Glutamatergic neuron (in vitro differentiated cells): ENCODE measurements around the gene COX5B. TPM values are rescaled to one million over a fixed set of nuclear protein-coding genes. Genes with fewer than 3 reads are reported as not detected.

Source experiments
- DNase-seq: peaks from one replicate; pipeline ENCODE4 v3.0.0; 2022
- H3K27ac Mint-ChIP-seq: one replicate; pipeline ENCODE4 v1.8.0; 2020; ENCODE audit warnings: mild to moderate bottlenecking, mixed read lengths, inconsistent platforms; ENCODE audit not compliant: unreplicated experiment
- H3K27me3 Mint-ChIP-seq: one replicate; pipeline ENCODE4 v1.8.0; 2020; ENCODE audit warnings: mild to moderate bottlenecking, moderate library complexity, mixed read lengths, inconsistent platforms; ENCODE audit not compliant: unreplicated experiment
- H3K36me3 Mint-ChIP-seq: one replicate; pipeline ENCODE4 v1.8.0; 2020; ENCODE audit warnings: mild to moderate bottlenecking, mixed read lengths, inconsistent platforms; ENCODE audit not compliant: unreplicated experiment
- H3K4me1 Mint-ChIP-seq: one replicate; pipeline ENCODE4 v1.8.0; 2020; ENCODE audit warnings: mild to moderate bottlenecking, low read depth, mixed read lengths, inconsistent platforms; ENCODE audit not compliant: unreplicated experiment
- H3K4me3 Mint-ChIP-seq: one replicate; pipeline ENCODE4 v1.8.0; 2020; ENCODE audit warnings: mild to moderate bottlenecking, mixed read lengths, inconsistent platforms; ENCODE audit not compliant: unreplicated experiment
- H3K9me3 Mint-ChIP-seq: one replicate; pipeline ENCODE4 v1.8.0; 2020; ENCODE audit warnings: mild to moderate bottlenecking, moderate library complexity, mixed read lengths, inconsistent platforms; ENCODE audit not compliant: unreplicated experiment
- total RNA-seq: library from RNA; stranded (reverse); fragmentation: NEBNext Ultra II Directional; extraction: Animal tissue kit (Norgen Biotek cat#: 25700); gene quantifications from one replicate; pipeline ENCODE4 v1.2.1, GENCODE V29; 2021; ENCODE audit not compliant: unreplicated experiment
- TF ChIP-seq, protein P1 (sequence below): fragments of 200-600 bp; sonication (generic); IDR thresholded peaks from one replicate; pipeline ENCODE4 v1.5.0; 2021; ENCODE audit not compliant: partially characterized antibody, unreplicated experiment

Gene COX5B
- total RNA-seq, 1 donor from 2014 or later = 207 TPM

DNA sequence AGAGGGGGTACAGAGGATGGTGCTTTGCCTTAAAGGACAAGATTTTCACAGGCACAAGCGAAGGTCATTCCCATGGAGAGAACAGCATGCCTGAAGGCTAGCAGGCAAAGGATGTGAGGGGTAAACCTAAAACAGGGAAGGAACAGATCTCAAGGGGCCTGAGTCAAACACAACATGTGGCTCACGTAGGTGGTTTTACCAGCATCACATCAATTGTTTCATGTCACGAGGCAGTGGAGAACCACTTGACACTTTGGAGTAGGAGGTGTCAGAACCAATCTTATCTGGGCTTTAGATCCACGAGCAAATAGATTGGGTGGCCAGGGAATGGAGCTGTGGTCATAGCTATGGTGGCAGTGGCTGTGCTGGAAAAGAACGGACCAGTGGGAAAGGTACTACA is 8.4 kb downstream of the COX5B start:
- H3K4me1 Mint-ChIP-seq = no peaks in the 10 kb centered on the region
- no peak for DNase-seq
- peaks cover 27% of the 10 kb centered on the region for H3K36me3 Mint-ChIP-seq
- H3K27ac Mint-ChIP-seq = no peak overlapping the region
- TF ChIP-seq, protein P1, sequence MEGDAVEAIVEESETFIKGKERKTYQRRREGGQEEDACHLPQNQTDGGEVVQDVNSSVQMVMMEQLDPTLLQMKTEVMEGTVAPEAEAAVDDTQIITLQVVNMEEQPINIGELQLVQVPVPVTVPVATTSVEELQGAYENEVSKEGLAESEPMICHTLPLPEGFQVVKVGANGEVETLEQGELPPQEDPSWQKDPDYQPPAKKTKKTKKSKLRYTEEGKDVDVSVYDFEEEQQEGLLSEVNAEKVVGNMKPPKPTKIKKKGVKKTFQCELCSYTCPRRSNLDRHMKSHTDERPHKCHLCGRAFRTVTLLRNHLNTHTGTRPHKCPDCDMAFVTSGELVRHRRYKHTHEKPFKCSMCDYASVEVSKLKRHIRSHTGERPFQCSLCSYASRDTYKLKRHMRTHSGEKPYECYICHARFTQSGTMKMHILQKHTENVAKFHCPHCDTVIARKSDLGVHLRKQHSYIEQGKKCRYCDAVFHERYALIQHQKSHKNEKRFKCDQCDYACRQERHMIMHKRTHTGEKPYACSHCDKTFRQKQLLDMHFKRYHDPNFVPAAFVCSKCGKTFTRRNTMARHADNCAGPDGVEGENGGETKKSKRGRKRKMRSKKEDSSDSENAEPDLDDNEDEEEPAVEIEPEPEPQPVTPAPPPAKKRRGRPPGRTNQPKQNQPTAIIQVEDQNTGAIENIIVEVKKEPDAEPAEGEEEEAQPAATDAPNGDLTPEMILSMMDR = no peak
- peaks cover 12% of the 10 kb centered on the region for H3K9me3 Mint-ChIP-seq
- H3K27me3 Mint-ChIP-seq = peaks cover 8% of the 10 kb centered on the region
- no peak overlapping the region for H3K4me3 Mint-ChIP-seq

DNA sequence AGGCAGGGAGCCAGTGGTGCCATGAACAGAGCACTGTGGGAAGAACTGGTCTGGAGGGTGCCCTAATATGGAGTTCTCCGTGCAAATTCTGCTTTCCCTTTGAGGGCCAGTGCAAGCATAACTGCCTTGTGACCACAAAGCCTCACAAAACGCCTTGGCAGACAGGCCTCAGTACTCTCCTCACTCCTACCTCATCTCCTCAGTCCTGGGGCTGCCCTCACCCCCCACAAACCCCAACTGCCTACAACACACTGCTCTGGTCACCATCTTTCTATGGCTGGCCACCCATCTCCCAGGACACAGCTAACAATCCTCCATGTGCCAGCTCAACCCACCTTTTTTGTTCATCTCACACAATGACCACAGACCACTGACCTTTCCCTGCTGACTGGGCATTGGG is 8.9 kb downstream of the COX5B start:
- peaks cover 24% of the 10 kb centered on the region for H3K36me3 Mint-ChIP-seq
- no peak overlapping the region for H3K27ac Mint-ChIP-seq
- no peak for DNase-seq

GRCh38 chr2:97656129-97656755 is 10.4 kb downstream of the COX5B start:
- no peak for DNase-seq
- Mint-ChIP-seq H3K27ac (no peak overlapping the region), H3K9me3 (peaks cover 12% of the 10 kb centered on the region), H3K4me3 (no peak overlapping the region), H3K4me1 (peaks cover 5% of the 10 kb centered on the region), H3K36me3 (peaks cover 24% of the 10 kb centered on the region), H3K27me3 (peaks cover 5% of the 10 kb centered on the region)
- TF ChIP-seq, protein P1 = no peak

More for the DNA sequence above, 8.9 kb downstream of the COX5B start:
- TF ChIP-seq, protein P1 = no peak
- H3K9me3 Mint-ChIP-seq = peaks cover 12% of the 10 kb centered on the region
- no peaks in the 10 kb centered on the region for H3K4me1 Mint-ChIP-seq
- no peak overlapping the region for H3K4me3 Mint-ChIP-seq
- H3K27me3 Mint-ChIP-seq = peaks cover 6% of the 10 kb centered on the region

DNA sequence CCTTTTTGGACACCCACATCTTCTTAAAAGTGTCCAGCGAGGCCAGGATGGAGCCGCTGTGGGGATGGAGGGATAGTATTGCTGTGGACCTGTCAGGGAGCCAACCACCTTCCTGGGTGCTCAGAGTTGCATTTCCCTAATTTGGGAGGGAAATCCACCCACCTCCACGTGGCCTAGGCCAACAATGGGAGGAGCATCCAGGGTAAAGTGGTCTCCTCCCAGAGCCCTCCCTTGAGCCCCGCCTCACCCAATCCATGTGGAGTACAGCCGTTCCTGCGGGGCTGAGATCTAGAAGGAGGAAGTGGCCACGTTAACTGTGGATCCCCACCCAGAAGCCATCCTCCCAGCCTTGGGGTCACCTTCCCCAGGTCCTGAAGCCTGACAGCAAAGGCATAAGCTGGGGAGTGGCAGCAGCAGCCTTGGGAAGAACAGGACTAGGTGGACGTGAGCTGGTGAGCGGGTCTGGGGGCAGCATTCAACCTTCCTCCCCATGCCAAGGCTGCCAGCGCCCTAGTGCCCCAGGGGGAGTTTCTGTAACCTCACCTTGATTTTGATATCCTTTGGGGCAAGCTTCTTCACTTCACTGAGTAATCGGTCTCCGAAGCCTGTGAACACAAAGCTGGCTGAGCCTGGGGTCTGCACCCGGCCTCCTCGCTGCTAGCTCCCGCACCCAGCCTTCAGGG is 11.2 kb downstream of the COX5B start:
- Mint-ChIP-seq H3K27ac (no peak overlapping the region), H3K27me3 (peaks cover 5% of the 10 kb centered on the region), H3K9me3 (peaks cover 14% of the 10 kb centered on the region), H3K4me3 (no peak overlapping the region), H3K36me3 (peaks cover 24% of the 10 kb centered on the region), H3K4me1 (peaks cover 13% of the 10 kb centered on the region)
- no peak for DNase-seq
- TF ChIP-seq, protein P1 = no peak
